ENCODE data around the gene ZWILCH.

The ZWILCH gene

GRCh38 chr15:66558271-66558670 is 53.1 kb downstream of the ZWILCH start:
- Histone ChIP-seq H3K4me3 (IDR thresholded peaks at IDR 0.05; ENCODE audit: insufficient read depth, low read depth, low read length) (no peak overlapping the region), H3K27me3 (ENCODE audit: insufficient read depth, low read depth) (no peaks in the 10 kb centered on the region)
- no peak for TF ChIP-seq CTCF (conservative IDR thresholded peaks at IDR 0.05; ENCODE audit: low read depth, low read length)

GRCh38 chr15:66560856-66561525 is 55.9 kb downstream of the ZWILCH start:
- Histone ChIP-seq H3K4me1 (ENCODE audit: low read depth, poor library complexity, severe bottlenecking) (peaks cover 7% of the 10 kb centered on the region), H3K36me3 (ENCODE audit: insufficient read depth) (no peaks in the 10 kb centered on the region), H3K4me2 (no peak overlapping the region), H2AFZ (ENCODE audit: low read depth) (no peak overlapping the region), H3K27ac (no peak overlapping the region), H4K20me1 (ENCODE audit: insufficient read depth) (no peaks in the 10 kb centered on the region), H3K4me3 (IDR thresholded peaks at IDR 0.05; ENCODE audit: insufficient read depth, low read depth, low read length) (no peak overlapping the region), H3K79me2 (ENCODE audit: insufficient read depth, low read depth) (no peaks in the 10 kb centered on the region), H3K9ac (no peak overlapping the region), H3K27me3 (ENCODE audit: insufficient read depth, low read depth) (no peaks in the 10 kb centered on the region)
- no peak for TF ChIP-seq CTCF (conservative IDR thresholded peaks at IDR 0.05; ENCODE audit: low read depth, low read length)

More at GRCh38 chr15:66558271-66558670, 53.1 kb downstream of the ZWILCH start:
- Histone ChIP-seq H3K27ac (no peak overlapping the region), H3K9ac (no peak overlapping the region), H3K4me1 (ENCODE audit: low read depth, poor library complexity, severe bottlenecking) (no peaks in the 10 kb centered on the region), H3K36me3 (ENCODE audit: insufficient read depth) (no peaks in the 10 kb centered on the region), H4K20me1 (ENCODE audit: insufficient read depth) (no peaks in the 10 kb centered on the region), H2AFZ (ENCODE audit: low read depth) (no peak overlapping the region), H3K4me2 (no peak overlapping the region), H3K79me2 (ENCODE audit: insufficient read depth, low read depth) (no peaks in the 10 kb centered on the region)

GRCh38 chr15:66563126-66563525 is 58.0 kb downstream of the ZWILCH start:
- Histone ChIP-seq H3K79me2 (ENCODE audit: insufficient read depth, low read depth) (no peaks in the 10 kb centered on the region), H3K36me3 (ENCODE audit: insufficient read depth) (no peaks in the 10 kb centered on the region), H4K20me1 (ENCODE audit: insufficient read depth) (no peaks in the 10 kb centered on the region), H3K4me1 (ENCODE audit: low read depth, poor library complexity, severe bottlenecking) (peaks cover 16% of the 10 kb centered on the region), H3K9ac (no peak overlapping the region), H2AFZ (ENCODE audit: low read depth) (no peak overlapping the region), H3K27me3 (ENCODE audit: insufficient read depth, low read depth) (no peaks in the 10 kb centered on the region), H3K4me2 (no peak overlapping the region), H3K27ac (no peak overlapping the region), H3K4me3 (IDR thresholded peaks at IDR 0.05; ENCODE audit: insufficient read depth, low read depth, low read length) (no peak overlapping the region)
- no peak for TF ChIP-seq CTCF (conservative IDR thresholded peaks at IDR 0.05; ENCODE audit: low read depth, low read length)

GRCh38 chr15:66563566-66564110 is 58.5 kb downstream of the ZWILCH start:
- Histone ChIP-seq H3K27ac (no peak overlapping the region), H3K36me3 (ENCODE audit: insufficient read depth) (no peaks in the 10 kb centered on the region), H3K9ac (no peak overlapping the region), H3K27me3 (ENCODE audit: insufficient read depth, low read depth) (no peaks in the 10 kb centered on the region), H3K4me3 (IDR thresholded peaks at IDR 0.05; ENCODE audit: insufficient read depth, low read depth, low read length) (no peak overlapping the region), H3K4me2 (no peak overlapping the region), H4K20me1 (ENCODE audit: insufficient read depth) (no peaks in the 10 kb centered on the region), H3K79me2 (ENCODE audit: insufficient read depth, low read depth) (no peaks in the 10 kb centered on the region), H2AFZ (ENCODE audit: low read depth) (no peak overlapping the region), H3K4me1 (ENCODE audit: low read depth, poor library complexity, severe bottlenecking) (peaks cover 16% of the 10 kb centered on the region)
- TF ChIP-seq CTCF (conservative IDR thresholded peaks at IDR 0.05; ENCODE audit: low read depth, low read length): no peak
